ENCODE measurements around the gene PIGO.

PIGO gene

GRCh38 chr9:35070823-35071813 lies 25.3 kb downstream of the PIGO start:
- no peak for DNase-seq

- DNase-seq: no peak
These were observed 27.4 kb downstream of the PIGO start for GRCh38 chr9:35069020-35069419.

GRCh38 chr9:35067056-35067455 lies 29.3 kb downstream of the PIGO start:
- DNase-seq: no peak

- DNase-seq: no peak
These were observed 35.7 kb downstream of the PIGO start for GRCh38 chr9:35060548-35061207.

GRCh38 chr9:35059438-35059837 lies 37.0 kb downstream of the PIGO start:
- no peak for DNase-seq

- DNase-seq: no peak
These were observed 39.1 kb downstream of the PIGO start for GRCh38 chr9:35057271-35057620.

GRCh38 chr9:35056571-35057270 lies 39.7 kb downstream of the PIGO start:
- no peak for DNase-seq

- DNase-seq: no peak
These were observed 41.3 kb downstream of the PIGO start for GRCh38 chr9:35054871-35055644.

- DNase-seq: no peak
These were observed 42.1 kb downstream of the PIGO start for GRCh38 chr9:35054185-35054835.

- DNase-seq: no peak
These were observed 45.1 kb downstream of the PIGO start for GRCh38 chr9:35051069-35051967.

GRCh38 chr9:35048511-35048910 lies 47.9 kb downstream of the PIGO start:
- no peak for DNase-seq

GRCh38 chr9:35044071-35044470 lies 52.3 kb downstream of the PIGO start:
- DNase-seq: no peak

- no peak for DNase-seq
These were observed 53.4 kb downstream of the PIGO start for GRCh38 chr9:35042891-35043545.

GRCh38 chr9:35042081-35042604 lies 54.2 kb downstream of the PIGO start:
- no peak for DNase-seq
